ENCODE results near the gene LIPG. TPM values are rescaled to one million over a fixed set of nuclear protein-coding genes. Genes with fewer than 3 reads are reported as not detected.

Gene LIPG
- polyA plus RNA-seq, 2 of the 4 experiments (the other 2 are of a cell fraction), result 0.36 to 0.65 TPM

- TF ChIP-seq CBX2 (IDR thresholded peaks at IDR 0.05; ENCODE audit: borderline replicate concordance, low read depth) (no peak), FOSL2 (IDR thresholded peaks at IDR 0.05) (no peak), FOSL2 (CRISPR knock-in tag; IDR thresholded peaks at IDR 0.05) (no peak), CTCF (IDR thresholded peaks at IDR 0.05) (no peak)
Observed at GRCh38 chr18:49612515-49613033, 50.7 kb downstream of the LIPG start (continued).

- POLR2A ChIA-PET, result no interaction called here
Observed at GRCh38 chr18:49613141-49613640, 51.3 kb downstream of the LIPG start.

More at GRCh38 chr18:49613141-49613640, 51.3 kb downstream of the LIPG start:
- H3K4me1 ChIP-seq, result 0 out of 3 replicates have a peak, but pooled peaks cover 6% of the 10 kb centered on the region
- H3K4me2 ChIP-seq, result no peak overlapping the region
- CTCF ChIA-PET, result interaction anchor here (0.7 kb wide), 1 partner anchor 12 kb away, joined by 3 read pairs; no protein-coding TSS in a partner anchor
- ATAC-seq (no peak), FAIRE-seq (no peak), DNase-seq (ENCODE audit: low read depth in 1 of 2, low spot score in 1 of 2) (no peak)
- TF ChIP-seq JUN (IDR thresholded peaks at IDR 0.05) (no peak), CHD2 (IDR thresholded peaks at IDR 0.05; ENCODE audit: low read length, partially characterized antibody) (no peak), RARB (CRISPR knock-in tag; IDR thresholded peaks at IDR 0.05) (no peak), MYC (IDR thresholded peaks at IDR 0.05; ENCODE audit: borderline replicate concordance, low read length) (no peak), CHD4 (IDR thresholded peaks at IDR 0.05; ENCODE audit: borderline replicate concordance) (no peak), NFE2L2 (conservative IDR thresholded peaks at IDR 0.05; ENCODE audit: low read length) (no peak), ELK1 (IDR thresholded peaks at IDR 0.05; ENCODE audit: low read depth, low read length) (no peak), BCL3 (IDR thresholded peaks at IDR 0.05) (no peak), CBX8 (IDR thresholded peaks at IDR 0.05) (no peak), RFX5 (IDR thresholded peaks at IDR 0.05) (no peak), REST (IDR thresholded peaks at IDR 0.05) (no peak), NR3C1 (IDR thresholded peaks at IDR 0.05) (no peak), GATA3 (IDR thresholded peaks at IDR 0.05; ENCODE audit: borderline replicate concordance) (no peak), PHF8 (IDR thresholded peaks at IDR 0.05; ENCODE audit: borderline replicate concordance, low read depth) (no peak), ZSCAN20 (CRISPR knock-in tag; IDR thresholded peaks at IDR 0.05) (no peak), TP53 (CRISPR knock-in tag; IDR thresholded peaks at IDR 0.05) (no peak), BHLHE40 (IDR thresholded peaks at IDR 0.05; ENCODE audit: low read depth, low read length) (no peak), MAFK (IDR thresholded peaks at IDR 0.05; ENCODE audit: partially characterized antibody) (no peak)
- no peak overlapping the region for H3K27ac ChIP-seq
- H3K9me3 ChIP-seq, result no peaks in the 10 kb centered on the region
- no peak overlapping the region for H3K4me3 ChIP-seq
- 69% methylated on average over 7 of the region's 7 CpGs for WGBS (ENCODE audit: missing lambda C conversion rate)

Data from A549 (cell line).